Stimulated activated CD4-positive, alpha-beta T cell treated with anti-CD3 and anti-CD28 coated beads, TNF-alpha, amount 100 ng/mL, for 4 hours (primary cell): ENCODE measurements around the gene EPM2A.
"Not testable (repeated sequence)": the region's sequence is repeated elsewhere in the genome, so short reads cannot be mapped to it uniquely, and the experiment has no call there.

Experiments used
- DNase-seq, 3 experiments: peaks; one replicate each; pipeline ENCODE4 v3.0.0-alpha.2; 2020; ENCODE audit warnings: low read depth in 3 of 3

Gene EPM2A

DNA sequence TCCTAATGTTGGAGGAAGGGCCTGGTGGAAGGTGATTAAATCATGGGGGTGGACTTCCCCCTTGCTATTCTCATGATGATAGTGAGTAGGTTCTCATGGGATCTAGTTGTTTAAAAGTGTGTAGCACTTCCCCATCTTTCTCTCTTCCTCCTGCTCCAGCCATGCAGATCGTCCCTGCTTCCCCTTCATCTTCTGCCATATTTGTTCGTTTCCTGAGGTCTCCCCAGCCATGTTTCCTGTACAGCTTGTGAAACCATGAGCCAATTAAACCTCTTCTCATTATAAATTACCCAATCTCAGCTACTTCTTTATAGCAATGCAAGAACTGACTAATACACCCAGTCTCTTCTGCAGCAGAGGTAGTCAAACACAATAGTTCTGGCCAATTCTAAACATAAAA, 5.4 kb downstream of the EPM2A start:
- no peak for DNase-seq

DNA sequence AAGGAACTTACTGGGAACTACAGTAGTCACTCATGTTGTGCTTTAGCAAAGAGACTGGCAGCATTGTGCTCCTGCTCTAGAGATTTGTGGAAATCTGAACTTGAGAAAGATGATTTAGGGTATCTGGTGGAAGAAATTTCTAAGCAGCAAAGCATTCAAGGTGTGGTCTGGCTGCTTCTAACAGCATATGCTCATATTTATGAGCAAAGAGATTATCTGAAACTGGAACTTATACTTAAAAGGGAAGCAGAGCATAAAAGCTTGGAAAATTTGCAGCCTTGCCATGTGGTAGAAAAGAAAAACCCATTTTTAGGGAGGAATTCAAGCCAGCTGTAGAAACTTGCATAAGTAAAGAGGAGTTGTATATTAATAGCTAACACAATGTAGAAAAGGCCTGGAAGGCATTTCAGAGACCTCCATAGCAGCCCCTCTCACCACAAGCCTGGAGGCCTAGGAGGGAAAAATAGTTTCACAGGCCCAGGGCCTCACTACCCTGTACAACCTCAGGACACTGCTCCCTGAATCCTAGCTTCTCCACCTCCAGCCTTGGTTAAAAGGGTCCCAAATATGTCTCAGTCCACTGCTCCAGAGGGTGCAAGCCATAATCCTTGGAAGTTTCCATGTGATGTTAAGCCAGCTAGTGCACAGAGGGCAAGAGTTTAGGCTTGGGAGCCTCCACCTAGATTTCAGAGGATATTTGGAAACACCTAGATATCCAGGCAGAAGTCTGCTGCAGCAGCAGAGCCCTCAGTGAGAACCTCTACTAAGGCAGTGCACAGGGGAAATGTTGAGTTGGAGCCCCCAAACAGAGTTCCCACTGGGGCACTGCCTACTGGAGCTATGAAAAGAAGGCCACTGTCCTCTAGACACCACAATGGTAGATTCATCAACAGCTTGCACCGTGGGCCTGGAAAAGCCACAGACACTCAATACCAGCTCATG, 6.6 kb downstream of the EPM2A start:
- DNase-seq, result no peak

DNA sequence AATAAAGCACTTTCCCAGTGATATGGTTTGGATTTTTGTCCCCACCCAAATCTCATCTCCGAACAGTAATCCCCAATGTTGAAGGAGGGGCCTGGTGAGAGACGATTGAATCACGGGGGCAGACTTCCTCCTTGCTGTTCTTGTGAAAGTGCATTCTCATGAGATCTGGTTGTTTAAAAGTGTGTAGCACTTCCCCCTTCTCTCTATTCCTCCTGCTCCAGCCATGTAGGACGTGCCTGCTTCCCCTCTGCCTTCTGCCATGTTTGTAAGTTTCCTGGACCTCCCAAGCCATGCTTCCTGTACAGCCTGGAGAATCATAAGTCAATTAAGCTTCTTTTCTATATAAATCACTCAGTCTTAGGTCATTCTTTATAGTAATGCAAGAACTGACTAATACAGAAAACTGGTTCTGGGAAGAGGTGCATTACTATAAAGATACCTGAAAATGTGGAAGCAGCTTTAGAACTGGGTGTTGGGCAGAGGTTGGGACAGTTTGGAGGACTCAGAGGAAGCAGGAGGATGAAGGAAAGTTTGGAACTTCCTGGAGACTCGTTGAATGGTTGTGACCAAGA, 7.4 kb downstream of the EPM2A start:
- DNase-seq, result no peak

DNA sequence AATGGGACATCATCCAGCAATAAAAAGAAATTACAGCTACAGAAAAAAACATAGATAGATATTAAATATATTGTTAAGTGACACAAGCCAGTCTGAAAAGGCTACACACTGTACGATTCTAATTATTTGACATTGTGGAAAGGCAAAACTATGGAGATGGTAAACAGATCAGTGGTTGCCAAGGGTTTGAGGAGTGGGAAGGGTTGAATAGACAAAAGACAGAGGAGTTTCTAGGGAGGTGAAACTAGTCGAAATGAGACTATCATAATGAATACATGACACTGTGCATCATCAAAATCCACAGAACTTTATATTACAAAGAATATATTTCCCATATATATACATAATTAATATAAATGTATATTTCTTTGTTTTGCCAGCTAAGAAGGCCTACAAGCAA, 9.8 kb downstream of the EPM2A start:
- DNase-seq, result no peak

DNA sequence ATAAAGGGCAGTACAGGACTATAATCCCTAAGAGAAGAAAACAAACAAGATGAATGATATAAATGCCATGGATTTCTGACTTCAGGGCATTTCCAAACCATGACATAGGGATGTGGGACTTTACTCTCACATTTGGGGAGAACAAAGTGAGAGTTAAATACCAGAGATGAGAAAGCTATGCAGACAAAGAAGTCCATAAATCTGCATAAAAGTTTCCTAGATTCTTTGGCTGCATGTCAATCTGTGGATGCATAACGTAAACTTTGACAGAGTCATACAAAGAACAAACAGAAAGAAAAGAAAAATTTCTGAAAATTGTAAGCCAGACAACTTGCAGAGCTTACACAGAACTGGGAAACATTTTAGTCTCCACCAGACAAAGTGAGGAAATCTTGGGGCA, 11.7 kb downstream of the EPM2A start:
- DNase-seq, result no peak

DNA sequence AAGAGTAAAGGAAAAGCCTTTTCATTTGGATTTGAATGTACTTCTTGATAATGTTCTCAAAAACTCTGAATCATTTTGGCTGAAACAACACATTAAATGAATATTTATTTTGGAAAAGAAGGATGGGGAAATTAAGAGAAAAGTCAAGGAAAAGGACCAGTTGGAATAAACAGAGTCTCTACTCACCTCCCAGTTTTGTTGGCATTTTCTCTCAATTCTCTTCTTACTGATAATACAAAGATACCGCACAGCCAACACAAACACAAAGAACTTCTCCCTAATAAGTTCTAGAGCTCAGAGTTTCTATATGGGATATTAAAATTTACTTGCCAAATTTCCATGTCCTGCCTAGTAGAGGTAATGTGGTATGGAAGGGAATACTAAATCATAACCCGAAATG, 13.1 kb downstream of the EPM2A start:
- no peak for DNase-seq

DNA sequence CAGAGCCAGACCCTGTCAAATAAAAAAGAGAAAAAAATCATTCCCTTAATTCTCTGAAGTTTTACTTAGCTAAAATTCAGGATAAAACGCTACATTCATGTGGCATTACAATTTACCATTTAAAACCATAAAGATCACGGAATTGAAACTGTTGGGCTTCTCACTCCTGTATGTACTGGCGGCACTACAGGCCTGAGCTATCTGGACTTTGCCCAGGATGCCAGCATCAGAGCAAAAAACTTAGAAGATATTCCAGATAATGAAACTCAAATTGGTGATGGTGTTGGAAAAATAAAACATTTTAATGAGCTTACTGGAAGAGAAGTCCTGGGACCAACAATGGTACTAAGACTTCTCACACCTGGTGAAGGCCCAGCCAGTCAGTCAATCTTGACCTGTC, 14.2 kb downstream of the EPM2A start:
- no peak for DNase-seq

DNA sequence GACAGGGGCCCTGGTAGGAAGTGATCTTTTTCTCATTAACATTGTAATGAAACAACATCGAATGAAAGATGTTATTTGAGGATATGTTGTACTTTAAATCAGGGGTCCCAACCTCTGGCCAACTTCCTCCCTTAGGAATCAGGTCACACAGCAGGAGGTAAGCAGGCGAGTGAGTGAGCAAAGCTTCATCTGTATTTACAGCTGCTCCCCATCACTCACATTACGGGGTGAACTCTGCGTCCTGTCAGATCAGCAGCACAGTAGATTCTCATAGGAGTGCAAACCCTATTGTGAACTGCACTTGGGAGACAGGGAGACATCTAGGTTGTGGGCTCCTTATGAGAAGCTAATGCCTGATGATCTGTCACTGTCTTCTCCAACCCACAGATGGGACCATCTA, 19.9 kb downstream of the EPM2A start:
- DNase-seq, result no peak

DNA sequence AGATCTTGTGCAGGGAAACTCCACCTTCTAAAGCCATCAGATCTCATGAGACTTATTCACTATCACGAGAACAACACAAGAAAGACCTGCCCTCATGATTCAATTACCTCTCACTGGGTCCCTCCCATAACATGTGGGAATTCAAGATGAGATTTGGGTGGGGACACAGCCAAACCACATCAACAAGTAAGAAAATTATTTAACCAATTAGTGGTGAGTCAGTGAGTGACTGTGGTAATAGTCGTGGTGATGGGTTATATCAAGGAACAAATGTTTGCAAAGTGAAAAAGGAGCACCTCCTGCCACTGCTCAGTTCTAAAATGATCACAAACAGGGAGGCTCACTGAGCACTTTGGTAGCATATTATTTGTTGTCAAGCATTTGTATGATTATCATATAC, 20.6 kb downstream of the EPM2A start:
- no peak for DNase-seq

DNA sequence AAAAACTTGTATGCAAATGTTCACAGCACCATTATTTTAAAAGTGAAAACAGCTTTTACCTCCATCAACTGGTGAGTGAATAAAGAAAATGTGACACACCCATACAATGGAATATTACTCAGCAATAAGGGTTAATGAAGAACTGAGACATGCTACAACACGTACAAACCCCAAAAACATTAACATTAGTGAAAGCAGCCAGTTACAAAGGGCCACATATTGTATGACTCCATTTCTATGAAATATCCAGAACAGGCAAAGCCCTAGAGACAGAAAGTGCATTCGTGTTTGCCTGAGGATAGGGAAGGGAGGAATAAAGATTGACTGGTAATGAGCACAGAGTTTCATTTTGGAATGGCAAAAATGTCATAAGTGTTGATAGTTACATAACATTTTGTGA, 21.5 kb downstream of the EPM2A start:
- no peak for DNase-seq

DNA sequence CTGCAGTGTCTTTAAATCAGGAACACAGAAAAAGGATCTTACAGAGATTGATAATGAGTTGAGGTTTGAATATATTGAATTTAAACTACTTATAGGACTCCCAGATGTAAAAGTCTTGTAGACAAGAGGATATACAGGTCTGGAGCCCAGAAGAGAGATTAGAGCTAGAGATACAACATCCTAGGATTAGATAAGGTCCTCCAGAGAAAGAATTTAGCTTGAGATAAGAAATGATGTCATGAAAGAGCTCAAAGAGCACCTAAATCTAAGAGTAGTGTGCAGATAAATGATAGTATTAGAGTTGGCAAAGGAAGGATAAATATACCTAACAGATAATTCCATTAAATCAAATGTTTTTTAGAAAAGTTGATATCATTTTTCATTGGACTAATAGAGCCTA, 23.9 kb downstream of the EPM2A start:
- no peak for DNase-seq

DNA sequence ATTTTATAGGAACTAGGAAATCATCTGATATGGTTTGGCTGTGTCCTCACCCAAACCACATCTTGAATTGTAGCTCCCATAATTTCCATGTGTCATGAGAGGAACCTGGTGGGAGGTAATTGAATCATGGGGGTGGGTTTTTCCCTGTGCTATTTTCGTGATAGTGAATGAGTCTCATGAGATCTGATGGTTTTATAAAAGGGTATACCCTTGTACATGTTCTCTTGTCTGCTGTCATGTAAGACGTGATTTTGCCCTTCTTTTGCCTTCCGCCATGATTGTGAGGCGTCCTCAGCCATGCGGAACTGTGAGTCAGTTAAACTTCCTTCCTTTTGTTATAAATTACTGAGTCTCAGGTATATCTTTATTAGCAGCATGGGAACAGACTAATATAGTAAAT, 27.9 kb downstream of the EPM2A start:
- DNase-seq, result no peak

DNA sequence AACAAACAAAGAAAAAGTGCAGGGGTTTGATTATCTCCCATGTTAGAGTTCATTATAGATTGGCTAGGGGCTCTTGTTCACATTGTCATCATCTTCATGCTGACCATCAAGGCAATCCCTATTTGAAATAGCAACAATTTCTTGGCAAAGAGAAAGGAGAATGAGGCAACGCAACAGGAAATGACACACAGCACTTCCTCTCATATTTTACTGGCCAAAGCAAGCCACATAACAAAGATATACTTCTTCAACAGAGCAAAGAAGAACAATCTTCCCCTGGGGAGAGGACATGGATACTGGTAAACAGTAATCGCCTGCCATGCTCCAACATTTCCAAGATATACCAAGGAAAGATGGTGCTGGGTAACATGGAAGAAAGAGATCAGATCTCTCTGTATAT, 29.8 kb downstream of the EPM2A start:
- no peak for DNase-seq

DNA sequence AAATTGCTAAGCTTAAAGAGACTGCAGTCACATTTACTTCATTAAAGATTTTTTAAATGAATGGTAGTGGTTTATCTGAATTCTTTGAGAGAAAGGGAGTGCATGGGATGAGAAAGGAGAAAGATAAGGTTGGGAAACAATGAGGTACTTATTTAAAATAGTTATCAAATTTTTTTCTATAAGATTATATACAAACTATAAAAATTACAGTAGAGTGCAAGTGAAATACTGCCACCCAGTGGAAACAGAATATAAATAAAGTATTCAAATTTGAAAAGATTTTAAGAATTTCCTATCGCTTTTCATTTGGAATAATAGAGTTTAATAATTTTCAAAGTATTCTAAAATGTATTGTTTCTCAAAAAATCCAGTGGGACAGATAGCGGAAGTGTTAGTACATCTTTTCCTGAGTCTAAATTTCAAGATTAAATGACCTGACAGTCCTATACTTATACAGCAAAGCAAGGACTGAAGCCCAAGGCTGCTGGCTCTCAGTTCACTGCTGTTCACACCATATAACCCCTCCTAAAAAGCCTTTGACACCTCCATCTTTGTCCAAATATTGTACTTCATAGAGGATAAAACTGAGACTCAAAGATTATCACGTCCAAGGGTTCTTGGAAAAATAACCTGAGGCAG, 31.1 kb downstream of the EPM2A start:
- no peak for DNase-seq

DNA sequence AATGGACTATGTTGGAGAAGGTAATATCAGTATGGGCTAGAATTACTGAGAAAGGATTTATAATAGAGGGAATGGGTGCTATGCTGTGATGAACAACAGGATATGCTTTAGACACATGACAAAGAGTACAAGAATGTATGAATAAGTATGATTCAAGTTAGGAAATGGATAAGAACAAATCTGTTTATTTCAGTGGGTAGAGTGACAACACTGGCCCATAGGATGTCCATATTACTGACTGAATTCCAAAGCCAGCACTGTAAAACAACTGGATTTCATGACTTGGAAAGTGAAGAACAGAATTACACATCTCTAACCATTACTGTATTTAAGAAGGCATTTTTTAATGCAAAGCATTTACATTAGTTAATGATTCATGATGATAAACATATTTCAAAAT, 35.9 kb downstream of the EPM2A start:
- no peak for DNase-seq

DNA sequence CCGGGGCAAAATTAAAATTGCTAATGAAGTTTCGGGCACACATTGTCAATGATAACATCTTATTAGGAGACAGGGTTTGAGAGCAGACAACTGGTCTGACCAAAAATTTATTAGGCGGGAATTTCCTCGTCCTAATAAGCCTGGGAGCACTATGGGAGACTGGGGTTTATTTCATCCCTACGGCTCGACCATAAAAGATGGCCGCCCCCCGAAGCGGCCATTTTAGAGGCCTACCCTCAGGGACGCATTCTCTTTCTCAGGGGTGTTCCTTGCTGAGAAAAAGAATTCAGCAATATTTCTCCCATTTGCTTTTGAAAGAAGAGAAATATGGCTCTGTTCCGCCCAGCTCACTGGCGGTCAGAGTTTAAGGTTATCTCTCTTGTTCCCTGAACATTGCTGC, 37.9 kb downstream of the EPM2A start:
- not testable (repeated sequence) for DNase-seq

DNA sequence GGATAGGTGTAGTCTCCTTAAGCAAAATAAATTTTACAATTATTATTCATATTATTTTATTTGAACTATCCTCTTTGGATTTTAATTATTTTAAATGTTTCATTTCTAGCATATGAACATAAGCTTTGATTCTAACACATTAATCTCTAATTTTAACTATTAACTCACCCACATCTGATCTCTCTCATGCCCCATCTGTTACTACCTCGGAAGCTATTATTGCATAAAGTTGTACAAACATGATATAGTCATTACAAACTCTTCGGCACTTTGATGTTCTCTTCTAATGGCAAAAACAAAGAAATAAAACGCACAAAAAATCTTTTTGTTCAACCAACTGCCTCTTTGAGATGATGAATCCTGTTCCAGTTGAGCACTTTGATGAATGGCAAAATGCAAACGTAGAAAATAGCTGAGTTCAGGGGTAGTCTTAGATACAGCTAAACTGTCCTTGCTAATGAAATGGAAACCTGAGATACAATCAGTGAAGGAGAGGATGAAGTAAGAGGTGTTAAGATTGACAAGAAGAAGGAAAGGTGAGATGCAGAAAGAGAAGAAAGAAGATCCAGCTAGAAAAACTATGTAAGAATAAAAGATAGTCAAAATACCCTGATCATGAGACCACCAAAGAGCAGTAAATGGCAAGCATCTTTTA, 41.1 kb downstream of the EPM2A start:
- no peak for DNase-seq

DNA sequence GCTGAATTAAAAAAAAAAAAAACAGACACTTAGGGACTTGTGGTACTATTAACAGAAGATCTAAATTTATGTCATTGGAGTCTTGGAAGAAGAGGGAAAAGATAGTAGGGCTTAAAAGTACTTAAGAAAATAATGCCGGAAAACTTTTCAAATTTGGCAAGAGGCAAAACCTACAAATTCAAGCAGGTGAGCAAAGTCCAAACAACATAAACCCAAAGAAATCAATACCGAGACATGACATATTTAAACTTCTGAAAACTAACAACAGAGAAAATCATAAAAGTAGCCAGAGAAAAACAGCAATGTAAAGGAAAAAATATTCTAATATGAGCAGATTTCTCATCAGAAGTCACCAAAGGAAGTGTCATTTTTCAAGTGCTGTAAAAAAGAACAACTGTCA, 44.4 kb downstream of the EPM2A start:
- no peak for DNase-seq

DNA sequence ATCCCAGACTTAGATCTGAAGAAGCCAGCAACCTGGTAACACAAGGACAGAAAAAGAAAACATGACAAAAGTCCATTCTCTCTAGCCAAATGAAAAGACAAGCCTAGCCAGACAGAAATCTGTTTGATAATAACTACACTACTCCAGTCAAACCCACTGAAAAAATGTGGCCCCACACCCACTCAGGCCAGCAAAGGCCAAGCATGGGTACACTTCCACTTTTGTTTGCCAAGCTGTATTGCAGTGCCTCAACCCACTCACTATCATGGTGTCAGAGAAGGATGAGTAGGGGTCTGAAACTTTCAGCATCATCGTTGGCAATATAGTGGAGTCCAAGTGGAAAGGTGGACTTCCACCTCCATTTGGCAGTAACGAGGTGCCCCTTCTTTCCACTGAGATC, 45.8 kb downstream of the EPM2A start:
- no peak for DNase-seq

DNA sequence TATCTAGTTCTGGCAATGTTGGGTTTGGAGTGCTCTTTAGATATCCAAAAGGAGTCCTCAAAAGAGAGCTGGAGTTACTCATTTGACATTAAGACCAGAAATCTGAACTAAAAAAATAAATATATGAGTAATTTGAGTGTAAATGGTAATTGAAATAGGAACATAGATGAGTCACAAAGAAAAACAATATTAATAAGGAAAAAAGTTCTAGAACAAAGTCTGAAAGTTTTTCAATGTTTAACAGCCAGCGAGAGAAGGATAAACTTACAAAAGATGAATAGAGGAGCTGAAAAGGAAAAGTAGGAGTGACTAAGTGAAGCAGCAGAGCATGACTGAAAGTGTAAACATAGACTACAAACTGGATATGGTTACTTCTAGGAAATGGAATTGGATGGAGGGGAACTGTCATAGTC, 46.8 kb downstream of the EPM2A start:
- DNase-seq, result no peak

DNA sequence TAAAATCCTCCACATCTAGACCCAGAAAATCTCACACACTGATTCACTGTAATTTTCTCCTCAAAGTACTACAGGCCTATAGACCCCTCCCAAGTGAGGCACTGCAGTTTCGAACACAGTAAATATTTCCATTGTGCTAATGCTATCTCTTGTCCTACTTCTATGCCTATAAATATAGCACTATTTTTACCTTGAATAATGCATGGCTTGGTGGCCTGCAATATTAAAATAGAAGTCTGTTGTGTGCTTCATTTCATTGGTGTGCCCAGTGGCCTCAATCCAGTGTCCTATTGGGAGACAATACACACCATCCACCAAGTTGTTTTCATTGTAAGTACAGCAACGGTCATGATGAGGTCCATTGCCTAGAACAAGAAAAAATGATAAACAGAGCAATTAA, 49.4 kb downstream of the EPM2A start:
- no peak for DNase-seq

DNA sequence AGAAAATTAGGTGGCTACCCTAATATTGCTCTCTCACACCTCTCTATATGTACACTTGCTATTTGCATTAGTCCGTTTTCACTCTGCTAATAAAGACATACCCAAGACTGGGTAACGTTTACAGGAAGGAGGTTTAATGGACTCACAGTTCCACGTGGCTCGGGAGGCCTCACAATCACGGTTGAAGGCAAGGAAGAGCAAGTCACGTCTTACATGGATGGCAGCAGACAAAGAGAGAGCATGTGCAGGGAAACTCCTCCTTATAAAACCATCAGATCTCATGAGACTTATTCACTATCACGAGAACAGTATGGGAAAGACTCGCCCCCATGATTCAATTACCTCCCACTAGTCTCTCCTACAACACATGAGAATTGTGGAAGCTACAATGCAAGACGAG, 53.4 kb downstream of the EPM2A start:
- DNase-seq, result no peak

DNA sequence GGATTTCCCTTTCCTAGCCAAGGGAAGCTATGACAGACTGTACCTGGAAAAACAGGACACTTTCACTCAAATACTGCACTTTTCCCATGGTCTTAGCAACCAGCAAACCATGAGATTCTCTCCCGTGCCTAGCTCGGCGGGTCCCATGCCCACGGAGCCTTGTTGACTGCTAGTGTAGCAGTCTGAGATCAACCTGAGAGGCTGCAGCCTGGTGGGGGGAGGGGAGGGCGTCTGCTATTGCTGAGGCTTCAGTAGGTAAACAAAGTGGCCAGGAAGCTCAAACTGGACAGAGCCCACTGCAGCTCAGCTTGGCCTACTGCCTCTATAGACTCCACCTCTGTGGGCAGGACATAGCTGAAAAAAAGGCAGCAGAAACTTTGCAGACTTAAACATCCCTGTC, 61.8 kb downstream of the EPM2A start:
- DNase-seq, result no peak
